Fibroblast of gingiva (primary cell): ENCODE data around the gene NDOR1.
A peak's percentile ranks its signal among the peaks of the same experiment; 100 is the strongest.

Source experiments
- DNase-seq: peaks from one replicate; pipeline ENCODE4 v3.0.0-alpha.2; 2011; ENCODE audit warnings: low read depth

NDOR1 gene

DNA sequence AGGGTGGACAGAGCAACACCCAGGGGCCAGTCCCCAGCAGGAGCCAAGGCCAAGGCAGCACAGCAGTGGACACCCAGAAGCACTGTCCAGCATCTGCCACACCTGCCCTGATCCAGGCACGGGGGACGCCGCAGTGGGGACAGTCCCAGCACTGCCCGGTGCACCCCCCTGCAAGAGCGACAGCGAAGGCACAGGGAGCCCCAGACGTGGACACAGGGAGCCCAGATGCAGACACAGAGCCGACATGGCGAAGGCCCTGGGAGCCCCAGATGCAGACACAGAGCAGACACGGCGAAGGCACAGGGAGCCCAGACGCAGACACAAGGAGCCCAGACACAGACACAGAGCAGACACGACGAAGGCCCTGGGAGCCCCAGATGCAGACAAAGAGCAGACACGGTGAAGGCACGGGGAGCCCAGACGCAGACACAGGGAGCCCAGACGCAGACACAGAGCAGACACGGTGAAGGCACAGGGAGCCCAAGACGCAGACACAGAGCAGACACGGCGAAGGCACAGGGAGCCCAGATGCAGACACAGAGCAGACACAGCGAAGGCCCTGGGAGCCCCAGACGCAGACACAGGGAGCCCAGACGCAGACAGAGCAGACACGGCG lies 21.4 kb upstream of the NDOR1 start:
- DNase-seq: no peak

DNA sequence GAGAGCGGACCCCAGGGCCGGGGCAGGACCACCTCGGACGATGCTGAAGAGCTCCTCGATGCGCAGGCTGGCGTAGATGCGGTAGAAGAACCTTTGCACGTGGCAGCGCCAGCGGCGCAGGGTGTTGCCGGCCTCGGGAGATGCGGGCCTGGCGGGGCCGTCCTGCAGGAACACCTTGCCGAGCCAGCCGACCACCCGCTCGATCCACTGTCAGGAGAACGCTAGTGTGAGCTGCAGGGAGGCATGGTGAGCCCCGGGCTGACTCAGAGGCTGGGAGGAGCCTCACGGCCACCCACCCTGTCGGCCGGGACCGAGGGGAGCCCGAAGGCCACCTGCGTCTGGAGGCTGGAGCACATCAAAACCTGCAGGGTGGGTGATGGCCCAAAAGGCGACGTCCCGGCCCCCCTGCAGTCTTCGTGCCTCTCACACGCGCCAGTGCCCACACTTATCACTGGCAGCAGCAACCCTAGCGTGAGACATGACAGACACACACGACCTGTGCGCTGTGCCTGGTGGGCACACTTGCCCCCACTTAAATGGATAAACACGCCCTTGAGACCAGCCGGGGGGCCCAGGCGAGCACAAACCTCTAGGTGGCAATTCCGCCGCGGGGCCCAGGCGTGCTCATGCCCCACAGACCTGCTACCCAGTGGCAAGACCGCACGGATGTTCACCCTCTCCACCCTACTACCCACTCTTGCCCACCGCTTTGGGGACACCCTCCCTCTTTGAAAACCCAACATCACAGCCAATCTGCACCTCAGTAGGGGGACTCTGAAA lies 20.4 kb upstream of the NDOR1 start:
- DNase-seq: no peak

DNA sequence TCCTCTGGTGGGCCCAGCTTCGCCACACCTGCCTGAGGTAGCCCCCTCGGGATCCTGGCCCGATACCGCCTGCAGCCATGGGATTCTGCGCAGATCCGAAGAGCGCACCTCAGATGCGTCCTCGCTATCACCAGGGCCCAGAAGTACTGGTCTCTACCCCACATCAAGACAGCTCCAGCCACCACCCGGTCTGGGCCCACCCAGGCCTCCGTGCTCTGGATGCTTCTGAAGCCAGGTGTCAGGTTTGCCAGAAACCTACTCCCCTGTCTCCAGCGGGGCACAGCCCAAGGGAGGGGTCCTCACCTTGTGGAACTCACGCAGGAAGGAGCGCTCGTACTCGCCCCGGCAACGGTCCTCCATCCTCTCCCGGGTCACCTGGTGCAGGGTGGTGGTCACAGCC lies 19.6 kb upstream of the NDOR1 start:
- no peak for DNase-seq

DNA sequence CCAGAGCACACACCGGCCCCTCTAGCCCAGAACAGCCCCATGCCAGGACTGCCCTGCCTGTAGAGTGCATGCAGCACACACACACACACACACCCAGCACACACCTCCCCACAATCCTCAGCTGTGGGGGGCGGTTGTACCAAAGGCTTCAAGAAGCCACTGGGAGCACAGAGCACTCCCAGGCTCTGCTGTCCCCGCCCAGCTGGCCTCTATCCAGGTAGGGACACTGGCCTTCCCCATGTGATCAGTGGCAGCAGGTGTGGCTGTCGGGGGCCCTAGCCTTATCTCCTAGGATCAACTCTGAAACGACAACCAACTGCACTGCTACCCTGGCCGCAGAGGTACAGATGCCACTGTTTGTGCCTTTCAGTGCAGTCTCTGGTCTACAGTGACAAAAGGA lies 19.1 kb upstream of the NDOR1 start:
- DNase-seq: no peak

DNA sequence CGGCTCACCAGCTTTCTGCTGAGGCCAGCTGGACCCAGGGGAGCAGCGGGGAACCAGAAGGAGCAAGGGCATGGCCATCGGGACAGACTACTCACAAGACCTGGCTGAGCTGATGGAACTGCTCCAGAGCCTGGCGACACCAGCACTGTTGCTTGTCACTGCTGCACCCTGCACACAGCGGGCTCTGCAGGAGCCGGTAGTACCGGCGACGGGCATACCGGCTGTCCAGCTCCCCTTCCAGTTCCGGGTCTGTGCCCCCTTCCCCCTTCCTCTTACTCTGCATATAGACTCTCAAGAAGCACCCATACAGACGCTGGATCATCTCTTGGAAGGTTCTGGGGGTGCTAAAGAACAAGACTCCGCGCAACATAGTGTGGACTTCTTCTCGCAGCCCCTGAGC lies 18.1 kb upstream of the NDOR1 start:
- DNase-seq: no peak

DNA sequence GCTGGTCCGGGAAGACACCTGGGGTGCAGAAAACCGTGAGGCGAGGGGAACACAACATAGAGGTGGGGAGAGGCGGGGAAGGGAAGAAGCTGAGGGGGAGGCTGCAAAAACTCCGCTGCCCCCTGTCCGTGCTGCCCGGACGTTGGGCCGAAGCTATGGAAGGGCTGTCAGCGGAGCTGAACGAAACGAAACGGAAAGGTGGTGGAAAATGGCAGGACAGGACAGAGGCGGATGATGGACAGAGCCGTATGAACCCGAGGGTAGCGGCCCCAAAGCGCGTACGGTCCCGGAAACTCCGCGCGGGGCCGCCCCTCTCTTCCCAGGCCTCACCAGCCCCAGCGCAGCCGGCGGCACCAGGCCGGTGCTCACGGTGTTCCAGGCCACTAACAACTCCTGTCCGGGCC lies 17.4 kb upstream of the NDOR1 start:
- DNase-seq: no peak

DNA sequence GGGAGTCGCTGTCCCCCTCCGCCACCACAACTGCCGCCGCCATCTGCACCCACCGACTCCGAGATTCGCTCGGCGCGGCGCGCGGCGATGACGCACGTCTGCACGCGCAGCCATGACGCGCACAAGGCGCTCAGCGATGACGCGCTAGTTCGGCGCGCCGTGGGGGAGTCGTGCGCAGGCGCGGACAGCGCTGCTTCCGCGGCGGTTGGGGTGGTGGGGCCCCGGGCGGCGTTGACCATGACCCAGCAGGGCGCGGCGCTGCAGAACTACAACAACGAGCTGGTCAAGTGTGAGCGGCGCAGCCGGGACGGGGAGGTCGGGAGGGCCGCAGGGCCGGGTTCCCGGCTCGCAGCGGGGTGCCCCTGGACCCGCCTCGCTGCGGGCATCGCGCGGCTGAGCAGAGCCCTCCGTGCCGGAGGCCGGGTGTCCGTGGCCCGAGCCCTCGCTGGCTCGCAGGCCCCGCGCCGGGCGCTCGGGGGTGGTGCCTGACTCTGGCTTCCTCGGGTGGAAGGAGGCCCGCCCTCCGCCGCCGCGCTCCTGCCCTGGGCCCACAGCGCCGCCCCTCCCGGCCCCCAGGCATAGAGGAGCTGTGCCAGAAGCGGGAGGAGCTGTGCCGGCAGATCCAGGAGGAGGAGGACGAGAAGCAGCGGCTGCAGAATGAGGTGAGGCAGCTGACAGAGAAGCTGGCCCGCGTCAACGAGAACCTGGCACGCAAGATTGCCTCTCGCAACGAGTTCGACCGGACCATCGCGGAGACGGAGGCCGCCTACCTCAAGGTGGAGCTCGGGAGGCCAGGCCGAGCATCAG lies 16.8 kb upstream of the NDOR1 start, which contains the start of the genes ANAPC2 and SSNA1:
TSS of gene ANAPC2 (minus strand) at position 71 of the 807 bp plus-strand sequence. CDS start at position 43, 28 bp downstream.
TSS of gene SSNA1 (plus strand) at position 187 of the 807 bp plus-strand sequence. CDS start at position 238, 51 bp downstream.
- DNase-seq: peak; percentile 94

DNA sequence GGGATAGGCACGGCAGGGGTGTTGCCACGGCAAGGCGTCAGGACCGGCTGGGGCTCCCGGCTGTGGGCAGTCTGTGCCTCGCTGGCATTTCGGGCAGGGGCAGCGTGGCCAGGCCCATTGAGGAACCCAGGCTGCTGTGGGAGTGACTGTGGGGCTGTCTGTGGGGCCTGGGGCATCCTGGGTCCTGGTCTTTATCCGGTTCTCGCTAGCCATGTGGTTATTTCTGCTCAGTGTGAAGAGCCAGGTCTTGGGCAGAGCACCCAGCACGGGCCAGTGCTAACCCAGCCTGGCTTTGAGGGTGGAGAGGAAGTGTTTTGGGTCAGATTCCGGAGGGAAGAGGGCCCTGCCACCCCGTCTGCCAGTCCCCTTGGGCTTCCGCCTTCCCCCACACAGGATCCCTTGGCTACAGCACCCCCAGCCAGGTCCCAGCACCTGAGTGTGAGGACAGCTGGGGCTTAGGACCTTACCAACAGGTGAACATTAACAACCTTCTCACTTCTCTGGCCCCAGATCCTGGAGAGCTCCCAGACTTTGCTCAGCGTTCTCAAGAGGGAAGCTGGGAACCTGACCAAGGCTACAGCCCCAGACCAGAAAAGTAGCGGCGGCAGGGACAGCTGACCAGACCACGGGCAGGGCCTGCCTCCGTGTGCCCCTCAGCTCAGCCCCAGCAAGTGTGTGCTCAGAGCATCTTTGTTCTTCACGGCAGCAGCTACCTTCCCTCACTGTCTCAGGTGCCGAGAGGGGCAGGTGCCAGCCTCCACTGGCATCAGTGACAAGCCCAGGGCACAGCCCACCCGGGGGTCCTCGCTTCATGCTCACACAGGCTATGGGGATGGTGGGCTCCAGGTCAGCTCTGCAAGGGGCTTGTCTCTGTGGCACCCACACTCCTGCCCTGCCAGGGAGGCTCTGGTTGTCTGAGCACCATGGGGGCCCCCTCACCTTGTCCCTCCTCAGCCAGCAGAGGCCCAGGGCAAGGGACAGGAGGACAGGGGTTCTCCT lies 15.9 kb upstream of the NDOR1 start:
- DNase-seq: no peak

DNA sequence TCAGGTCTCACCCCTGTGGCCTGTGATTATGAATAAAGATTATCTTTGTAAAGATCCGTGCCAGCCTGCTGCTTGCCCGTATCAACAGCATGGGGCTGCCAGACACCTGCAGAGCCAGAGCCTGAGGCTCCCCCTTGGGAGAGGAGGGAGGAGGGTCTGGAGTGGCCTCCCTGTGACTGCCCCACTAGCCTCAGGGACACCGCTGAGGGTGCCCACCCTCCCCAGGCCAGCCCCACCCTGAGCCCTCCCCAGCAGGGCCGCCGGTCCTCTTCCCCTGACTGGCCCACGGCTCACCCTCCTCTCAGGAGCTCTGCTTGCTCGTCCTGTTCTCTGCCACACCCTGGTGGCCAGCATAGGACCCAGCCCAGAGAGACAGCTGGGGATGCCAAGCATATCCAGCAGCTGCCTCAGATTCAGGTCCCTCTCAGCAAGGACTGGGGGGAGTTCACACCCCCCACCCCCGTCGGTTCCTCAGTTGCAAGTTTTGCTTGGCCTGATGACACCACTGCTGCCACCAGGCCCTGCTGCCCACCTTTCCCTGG lies 15.1 kb upstream of the NDOR1 start:
- DNase-seq: no peak

DNA sequence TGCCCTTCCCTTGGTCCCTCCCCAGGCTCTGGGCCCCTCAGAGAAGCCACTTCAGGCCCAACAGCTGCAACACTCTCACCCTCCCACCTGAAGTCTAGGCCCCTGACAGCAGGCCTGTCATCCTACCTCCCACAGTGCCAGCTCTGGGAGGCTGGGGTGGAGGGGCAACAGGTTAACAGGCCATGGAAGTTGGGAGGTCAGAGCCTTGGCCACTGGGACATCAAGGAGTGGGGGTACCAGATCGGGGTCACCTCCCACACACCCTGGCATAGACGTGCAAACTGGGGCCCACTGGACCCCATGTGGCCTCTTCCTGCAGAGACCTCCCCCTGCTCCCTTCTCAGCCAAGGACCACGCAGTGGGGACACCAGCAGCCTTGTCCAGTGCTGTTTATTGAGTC lies 14.3 kb upstream of the NDOR1 start:
- no peak for DNase-seq

DNA sequence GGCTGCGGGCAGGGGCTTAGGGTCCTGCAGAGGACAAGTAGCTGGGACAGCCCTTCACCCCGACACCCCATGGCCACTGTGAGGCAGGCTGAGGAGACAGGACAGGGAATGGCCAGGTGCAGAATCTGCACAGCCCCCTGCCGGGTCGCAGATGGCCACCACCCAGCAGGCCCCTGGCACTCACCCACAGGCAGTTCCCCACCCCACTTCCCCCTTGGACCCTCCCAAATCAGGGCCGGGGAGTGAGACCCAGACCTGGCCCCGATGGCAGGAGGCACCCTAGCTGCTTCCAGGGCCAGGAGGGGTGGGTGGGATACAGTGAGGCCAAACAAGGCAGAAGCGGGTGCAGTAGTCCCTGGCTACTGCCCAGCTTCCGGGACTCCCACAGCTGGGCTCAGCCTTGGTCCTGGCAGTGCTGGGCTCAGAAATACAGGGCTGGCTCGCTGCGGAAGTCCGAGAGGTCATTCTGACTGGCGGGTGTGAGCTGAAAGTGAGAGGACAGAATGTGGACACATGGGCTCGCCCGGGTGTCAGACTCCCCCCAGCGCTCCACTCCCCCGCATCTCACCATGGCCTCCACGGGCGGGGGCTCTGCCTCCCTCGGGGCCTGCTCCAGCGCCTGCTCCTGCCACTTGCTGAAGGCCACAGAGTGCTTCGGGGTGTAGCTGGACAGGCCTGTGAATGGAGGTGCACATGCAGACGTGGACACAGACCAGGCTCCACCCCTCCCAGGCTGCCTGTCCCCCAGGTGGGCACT lies 13.6 kb upstream of the NDOR1 start:
- no peak for DNase-seq

DNA sequence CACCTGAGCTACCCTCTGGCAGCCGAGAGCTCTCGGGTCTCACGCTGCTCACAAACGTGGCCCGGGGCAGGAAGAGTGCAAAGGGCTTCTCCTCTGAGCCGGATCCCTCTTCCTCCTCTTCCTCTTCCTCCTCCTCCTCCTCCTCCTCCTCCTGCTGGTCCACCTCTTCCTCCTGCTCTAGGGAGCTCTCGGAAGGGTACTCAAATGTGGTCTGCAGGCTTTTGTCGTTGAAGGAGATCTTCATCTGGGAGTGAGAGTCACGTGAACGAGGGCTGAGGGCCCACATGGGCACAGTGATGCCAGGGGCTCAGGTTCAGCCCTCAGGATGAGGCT lies 13.1 kb upstream of the NDOR1 start:
- no peak for DNase-seq

DNA sequence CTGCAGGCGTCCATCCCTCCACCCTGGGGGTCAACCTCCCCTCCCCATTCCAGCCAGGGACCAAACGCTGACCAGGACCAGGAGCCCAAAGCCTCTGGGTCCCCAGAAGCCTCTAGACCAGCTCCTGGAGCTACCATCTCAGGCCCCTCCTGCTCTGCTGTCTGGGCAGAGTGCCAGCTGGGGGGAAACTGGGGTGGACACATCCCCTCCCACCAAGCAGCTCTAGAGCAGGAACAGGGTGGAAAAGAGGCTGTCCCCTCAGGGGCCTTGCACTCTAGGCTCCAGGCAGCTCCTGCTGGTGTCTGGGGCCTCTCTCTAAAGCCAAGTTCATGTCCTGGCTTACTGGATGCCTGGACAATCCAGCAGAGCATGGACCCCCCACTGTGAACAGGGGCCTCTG lies 12.6 kb upstream of the NDOR1 start:
- no peak for DNase-seq

DNA sequence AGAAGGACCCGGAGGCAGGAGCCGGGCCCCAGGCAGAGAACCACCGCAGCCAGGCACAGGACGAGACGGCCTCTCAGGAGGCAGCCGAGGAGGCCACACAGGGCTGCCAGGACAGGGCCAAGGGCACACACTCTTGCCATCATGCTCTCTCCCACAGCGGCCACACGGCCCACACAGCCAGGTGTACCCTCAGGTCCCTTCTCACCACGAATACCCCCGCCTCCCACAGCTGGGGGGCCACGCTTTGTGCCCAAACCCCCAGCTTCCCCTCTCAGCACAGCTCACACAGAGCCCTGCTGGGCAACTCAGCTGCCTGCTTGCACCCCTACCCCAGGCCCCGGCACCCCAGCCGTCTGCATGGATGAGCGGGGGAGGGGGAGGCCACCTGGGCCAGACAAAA lies 11.7 kb upstream of the NDOR1 start:
- DNase-seq: no peak

DNA sequence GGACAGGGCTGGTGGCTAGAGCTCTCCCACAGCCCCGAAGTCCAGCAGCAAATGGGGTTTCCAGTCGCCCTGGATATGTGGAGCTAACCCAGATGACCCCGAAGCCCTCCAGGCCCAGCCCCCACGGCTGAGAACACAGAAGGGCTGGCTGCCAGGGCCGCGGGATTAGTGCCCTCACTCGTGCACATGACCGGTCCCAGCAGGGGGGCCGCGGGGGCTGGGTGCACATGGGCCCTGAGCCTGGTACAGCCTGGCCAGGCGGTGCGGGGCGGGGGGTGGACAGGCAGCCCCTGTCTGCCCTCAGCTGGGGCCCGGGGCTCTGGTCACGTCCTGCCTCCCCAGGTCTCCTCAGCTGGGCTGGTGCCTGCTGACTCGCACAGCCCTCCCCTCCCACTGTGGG lies 11.1 kb upstream of the NDOR1 start:
- no peak for DNase-seq

DNA sequence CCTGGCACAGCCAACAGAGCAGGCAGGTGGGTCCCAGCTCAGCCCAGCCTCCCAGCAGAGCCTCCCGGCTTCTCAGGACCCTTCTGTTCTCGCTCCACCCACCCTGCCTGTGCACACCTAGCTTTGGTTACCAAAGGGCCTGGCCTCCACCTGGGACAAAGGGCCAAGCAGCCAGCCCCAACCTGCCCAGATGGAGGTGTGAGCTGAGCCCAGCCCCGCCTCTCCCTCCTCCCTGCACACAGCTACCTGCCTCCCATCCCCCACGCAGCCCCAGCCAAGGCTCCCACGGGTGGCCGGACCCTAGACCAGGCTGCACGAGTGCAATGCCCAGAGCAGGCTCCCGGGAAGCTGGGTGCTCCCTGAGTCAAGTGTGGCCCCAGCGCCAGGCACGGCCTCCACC lies 10.6 kb upstream of the NDOR1 start:
- no peak for DNase-seq

DNA sequence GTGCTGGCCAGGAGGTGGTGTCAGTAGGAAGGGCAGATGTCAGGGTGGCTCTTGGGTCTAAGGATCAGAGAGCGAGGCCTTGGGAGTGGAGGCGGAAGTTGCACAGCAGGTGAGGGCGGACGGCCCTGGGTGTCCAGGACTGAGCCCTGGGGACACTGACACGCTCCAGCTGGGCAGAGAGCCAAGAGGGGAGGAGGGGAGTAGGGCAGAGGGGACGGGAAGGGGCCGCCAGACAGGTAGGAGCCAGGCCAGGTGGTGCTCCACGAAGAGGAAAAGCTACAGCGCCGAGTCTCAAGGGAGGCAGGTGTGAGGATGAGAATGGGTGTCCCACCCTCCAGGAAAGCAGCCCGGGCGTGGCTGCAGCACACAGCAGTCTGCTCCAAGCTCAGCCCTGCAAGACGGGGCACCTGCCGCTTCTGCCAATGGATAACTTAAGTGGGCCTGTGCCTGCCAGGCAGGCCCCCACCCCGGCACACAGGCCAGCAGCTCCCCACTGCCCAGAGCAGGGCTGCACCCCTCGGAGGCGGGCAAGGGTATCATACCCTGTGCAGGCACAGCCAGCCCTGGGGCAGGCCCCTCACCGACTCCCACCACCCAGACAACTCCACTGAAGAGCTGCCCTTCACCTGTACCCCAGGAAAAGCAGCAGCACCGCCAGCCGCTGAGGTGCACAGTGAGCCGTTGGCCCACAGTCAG lies 9.8 kb upstream of the NDOR1 start:
- DNase-seq: no peak

DNA sequence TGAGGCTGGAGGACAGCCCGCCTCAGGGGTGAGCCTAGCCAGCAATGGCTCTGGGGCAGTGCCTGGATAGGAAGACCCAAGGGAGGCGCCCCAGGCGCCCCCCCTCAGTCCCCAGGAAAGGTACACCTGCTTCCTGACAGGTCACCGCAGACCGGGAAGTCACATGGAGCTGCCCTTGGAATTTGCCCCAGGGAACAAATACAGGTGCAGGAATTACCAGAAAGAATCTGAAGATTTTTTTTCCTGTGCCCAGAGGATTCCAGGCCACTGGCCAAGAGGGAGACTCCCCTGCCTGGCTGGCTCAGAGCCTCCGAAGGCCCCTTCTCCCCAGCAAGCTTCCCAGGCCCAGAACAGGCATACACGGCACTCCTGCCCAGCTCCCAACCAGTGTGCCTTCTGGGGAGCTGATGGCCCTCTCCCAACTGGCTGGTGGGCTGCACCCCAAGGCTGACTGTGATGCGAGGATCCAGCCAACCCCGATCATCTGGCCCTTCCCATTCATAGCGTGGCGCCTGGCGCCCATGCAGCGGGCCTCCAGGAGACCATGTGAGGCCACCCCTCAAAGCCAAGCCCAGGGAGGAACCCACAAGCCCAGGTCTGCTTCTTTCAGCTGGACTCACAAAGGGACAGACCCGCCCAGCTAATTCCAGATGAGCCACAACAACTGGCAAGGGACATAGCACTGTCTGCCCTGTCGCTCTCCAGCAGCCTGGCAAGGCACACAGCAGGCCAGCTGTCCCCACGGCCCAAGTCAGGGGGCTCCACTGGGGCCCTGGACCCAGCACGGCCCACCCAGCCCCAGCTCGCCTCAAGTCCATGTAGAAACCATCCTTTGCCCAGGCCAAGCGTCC lies 7.2 kb upstream of the NDOR1 start:
- DNase-seq: no peak

DNA sequence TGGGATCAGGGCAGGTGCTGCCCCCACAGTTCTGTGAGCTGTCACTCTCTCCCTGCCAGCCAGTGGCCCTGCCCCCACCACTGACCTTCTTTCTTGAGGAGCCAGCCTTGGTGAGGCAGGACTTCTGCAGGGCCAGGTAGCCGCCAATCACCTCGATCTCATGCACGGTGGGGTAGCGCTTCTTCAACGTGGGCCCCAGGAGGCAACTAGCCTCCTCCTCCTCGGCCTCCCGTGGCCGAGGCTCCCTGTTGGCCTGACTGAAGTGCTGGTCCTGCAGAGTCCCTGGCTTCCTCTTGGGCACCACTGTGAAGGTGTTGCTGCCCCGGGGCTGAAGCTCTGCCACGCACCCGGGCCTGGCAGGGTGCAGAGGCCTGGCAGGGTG lies 6.6 kb upstream of the NDOR1 start:
- DNase-seq: no peak
